GM21576 (cell line): ENCODE measurements around the gene TBC1D22A.

ENCODE experiments used
- ATAC-seq: cut with Tn5 transposase; IDR thresholded peaks from one replicate; pipeline ENCODE4 v1.9.1; 2021; ENCODE audit warnings: mild to moderate bottlenecking, moderate library complexity; ENCODE audit not compliant: unreplicated experiment

TBC1D22A gene

GRCh38 chr22:46829941-46830715, 67.7 kb downstream of the TBC1D22A start:
- no peak for ATAC-seq

- no peak for ATAC-seq
Observed at GRCh38 chr22:46830841-46831240, 68.4 kb downstream of the TBC1D22A start.

- ATAC-seq = no peak
Observed at GRCh38 chr22:46833228-46833627, 70.8 kb downstream of the TBC1D22A start.

DNA sequence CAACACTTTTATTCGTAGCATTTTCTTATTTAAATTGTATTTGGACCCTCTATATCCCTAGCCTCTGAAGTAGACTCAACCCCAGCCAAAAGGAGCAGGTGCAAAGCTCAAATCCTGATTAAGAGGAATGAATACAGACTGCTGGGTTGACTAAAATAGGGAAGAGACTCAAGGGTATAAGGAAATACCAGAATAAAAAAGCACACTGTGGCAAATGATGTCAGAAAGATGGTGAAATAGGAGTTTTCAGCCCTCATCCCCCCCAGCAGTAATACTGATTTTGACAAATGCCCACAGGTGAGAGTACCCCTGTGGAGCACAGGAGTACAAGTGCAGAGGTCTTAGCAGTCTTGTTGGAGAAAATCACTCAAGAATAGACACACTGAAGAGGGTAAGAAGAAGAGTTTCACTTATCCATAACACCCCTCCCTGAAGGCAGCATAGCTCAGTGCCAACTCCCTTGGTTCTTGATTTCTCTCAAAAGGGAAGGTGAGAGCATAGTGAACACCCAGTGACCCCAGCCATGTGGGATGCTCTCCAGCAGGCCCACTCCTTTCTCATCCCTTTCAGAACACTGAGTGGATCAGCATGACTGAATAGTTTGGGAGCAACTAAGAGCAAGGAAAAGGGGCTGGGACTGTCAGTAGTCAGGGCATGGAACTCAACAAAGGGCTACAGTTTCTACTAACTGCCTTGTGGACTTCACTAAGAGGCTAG, 71.7 kb downstream of the TBC1D22A start:
- ATAC-seq = no peak

- ATAC-seq = no peak
Observed at GRCh38 chr22:46835288-46835687, 72.8 kb downstream of the TBC1D22A start.

DNA sequence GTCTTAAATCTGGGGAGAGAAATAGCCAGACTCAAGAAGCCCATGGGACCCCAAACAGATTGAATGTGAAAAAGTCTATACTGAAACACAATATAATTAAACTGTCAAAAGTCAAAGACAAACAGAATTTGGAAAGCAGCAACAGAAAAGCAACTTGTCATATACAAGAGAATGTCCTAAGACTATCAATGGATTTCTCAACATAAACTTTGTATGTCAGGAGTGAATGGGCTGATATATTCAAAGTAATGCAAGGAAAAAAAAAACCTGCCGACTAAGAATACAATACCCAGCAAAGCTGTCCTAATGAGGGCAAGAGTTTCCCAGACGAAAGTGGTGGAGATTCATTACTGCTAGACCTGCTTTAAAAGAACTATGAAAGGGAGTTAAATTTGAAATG, 73.2 kb downstream of the TBC1D22A start:
- ATAC-seq = no peak

DNA sequence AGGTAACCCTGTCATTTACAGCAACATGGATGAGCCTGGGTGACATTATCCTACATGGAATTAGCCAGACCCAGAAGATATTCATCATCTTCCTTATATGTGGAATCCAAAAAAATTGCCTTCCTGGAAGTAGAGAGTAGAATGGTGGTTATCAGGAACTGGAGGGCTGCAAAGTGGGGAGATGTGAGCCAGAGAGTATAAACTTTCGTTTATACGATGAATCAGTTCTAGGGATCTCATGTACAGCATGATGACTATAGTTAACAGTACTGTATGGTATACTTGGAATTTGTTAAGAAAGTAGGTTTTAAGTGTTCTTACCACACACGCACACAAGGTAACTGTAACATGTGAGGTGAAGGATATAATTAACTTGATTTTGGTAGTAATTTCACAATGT, 79.1 kb downstream of the TBC1D22A start:
- ATAC-seq = no peak

DNA sequence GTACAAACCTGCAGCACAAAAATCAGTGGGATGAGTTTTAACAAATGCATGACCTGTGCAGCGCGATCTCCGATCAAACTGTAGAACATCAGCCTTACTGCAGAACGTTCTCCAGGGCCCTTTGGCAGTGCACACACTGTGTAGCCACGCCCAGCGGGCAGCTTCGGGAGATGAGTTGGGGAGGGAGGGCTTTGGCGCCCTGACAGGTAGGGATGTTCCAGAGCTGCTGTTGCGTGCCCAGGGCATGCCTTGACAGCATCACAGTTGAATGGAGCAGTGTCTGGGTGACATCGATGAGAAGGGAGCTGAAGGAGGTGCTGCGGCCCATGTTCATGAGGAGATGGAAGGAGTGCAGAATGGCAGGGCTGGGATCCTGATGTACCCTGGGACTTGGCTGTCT, 80.2 kb downstream of the TBC1D22A start:
- ATAC-seq = no peak

- no peak for ATAC-seq
Observed at GRCh38 chr22:46843821-46844255, 81.4 kb downstream of the TBC1D22A start.

- no peak for ATAC-seq
Observed at GRCh38 chr22:46844606-46845210, 82.3 kb downstream of the TBC1D22A start.

DNA sequence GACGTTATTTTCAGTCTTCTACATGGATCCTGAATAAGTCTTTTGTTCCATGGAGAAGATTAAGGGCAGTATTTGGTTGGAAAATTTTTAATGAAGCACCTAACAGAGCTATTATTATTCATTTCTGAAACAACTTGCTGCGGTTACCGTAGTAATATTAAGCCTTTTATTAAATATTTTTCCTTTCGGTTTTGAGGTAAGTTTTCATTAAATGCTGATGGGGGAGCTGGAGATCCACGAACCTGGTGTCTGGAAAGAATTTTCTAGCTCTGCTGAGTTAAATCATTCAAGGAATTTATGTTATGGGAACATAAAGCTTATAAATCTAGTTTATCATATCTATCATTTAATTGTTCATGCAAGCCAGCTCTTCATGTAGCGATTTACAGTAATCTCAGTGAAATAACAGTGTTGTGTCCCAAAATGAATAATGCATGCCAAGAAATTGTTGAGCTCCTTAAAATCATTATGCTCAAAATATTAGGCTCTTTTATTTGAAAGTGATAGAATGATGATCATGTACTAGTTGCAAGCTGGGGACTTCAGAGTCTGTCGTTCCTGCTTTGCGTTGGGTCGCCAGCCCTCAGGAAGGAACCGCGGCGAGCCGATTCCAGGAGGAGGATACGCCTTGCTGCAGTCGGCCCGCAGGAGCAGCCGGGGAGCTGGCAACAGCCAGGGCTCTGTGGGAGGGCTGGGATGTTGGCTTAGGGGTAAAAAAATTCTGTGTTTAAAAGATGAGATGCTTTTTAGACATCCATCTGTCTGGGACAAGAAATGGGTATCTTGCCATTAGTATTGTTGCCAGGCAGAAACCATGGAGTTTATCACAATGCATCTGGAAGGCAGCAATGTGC, 83.1 kb downstream of the TBC1D22A start:
- no peak for ATAC-seq

DNA sequence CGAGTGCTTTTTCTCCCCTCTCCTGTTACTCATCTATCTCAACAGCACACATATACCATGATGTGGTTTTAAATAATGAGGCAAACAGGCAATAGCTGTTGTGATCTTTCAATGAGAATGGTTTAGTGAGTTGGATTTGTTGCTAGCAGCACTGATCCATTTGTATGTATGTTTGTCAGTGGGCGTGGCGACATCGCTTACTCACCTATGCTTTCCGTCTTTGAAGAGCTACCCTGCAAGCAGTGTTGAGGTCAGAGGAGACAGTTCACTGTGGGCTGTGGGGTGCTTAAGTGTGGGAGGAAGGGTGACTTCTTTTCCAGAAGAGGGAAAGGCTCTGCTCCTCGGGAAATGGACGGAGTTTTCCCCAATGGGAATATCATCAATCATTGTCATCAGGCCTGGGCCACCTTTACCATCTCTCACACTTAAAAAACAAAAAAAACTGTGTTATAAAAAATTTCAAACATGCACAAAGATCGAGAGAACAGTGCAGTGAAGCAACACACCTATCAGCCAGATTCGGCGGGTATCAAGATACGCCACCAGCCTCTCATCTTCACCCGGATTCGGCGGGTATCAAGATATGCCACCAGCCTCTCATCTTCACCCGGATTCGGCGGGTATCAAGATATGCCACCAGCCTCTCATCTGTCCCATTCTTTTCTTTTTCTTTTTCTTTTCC, 83.8 kb downstream of the TBC1D22A start:
- ATAC-seq = no peak

GRCh38 chr22:46846832-46847355, 84.4 kb downstream of the TBC1D22A start:
- no peak for ATAC-seq

DNA sequence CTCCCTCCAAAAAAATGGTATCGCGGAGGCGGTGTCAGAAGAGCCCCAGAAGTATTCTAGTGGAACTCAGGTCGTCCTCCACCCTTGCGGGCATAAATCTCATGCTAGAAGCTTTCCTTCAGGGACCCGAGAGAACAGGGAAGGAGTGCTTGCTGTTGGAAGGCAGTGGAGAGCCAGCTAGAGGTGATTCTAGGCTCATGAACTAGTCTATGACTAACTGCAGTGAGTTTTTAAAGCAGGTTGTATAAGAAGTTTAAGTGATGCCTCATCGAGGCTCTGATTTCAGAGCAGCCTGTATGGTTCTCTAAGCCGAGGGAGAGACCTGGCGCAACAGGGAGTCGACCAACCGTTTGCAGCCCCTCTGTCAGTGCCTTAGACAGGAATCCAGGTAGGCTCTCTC, 85.7 kb downstream of the TBC1D22A start:
- no peak for ATAC-seq

DNA sequence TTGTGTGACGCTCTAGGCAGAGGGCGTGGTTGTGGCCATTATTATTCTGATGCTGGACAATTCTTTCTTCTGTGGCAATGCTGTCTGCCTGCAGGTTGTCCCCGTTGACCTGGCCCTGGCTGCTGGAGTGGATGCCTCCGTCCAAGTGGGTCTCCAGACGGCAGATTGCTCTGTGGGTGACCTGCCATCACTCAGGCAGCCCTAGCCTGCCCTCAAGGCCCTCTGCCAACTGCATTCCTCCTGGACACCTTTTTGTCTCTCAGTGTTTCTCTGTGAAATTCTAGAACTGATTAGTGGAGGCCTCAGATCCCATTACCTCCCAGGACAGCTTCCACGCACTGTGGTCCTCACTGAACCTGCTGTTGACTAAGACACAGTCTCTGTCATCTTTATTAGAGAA, 86.7 kb downstream of the TBC1D22A start:
- ATAC-seq = no peak

DNA sequence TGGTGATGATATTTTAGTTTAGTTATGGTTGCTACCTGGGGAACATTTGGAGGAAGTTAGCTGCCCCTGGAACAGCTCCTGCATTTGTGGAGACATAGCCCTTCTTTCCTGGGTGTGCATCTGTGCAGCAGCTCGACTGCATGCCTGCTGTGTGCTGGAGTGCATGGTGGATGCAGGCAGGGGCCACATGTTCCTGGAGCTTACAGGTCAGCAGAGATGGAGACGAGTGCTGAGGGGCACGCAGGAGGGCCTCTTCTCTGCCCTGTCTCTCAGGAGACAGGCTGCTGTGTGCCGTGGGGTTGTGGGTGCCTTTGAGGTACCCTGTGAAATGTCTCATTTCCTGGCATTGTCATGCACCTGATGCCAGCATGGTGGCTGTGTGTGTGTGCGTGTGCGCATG, 87.5 kb downstream of the TBC1D22A start:
- ATAC-seq = no peak

DNA sequence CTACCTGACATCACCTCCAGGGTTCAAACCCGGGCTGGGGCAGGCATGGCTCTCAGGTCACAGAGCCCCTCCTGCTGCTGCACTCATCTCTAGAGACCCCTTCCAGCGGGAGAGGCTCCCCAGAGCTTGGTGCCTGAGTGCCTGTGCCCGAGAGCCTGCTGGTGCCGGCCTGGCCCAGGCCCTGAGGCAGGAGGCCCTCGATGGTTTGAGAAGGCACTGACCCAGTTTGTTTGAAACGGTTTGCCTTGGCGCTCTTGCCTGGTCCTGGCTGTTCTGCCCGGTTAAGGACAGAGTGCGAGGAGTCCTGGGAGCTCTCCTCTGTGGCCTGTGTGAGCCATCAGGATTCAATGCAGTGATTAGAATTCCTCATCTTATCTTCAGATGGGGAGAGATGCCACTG, 88.9 kb downstream of the TBC1D22A start:
- ATAC-seq = no peak

DNA sequence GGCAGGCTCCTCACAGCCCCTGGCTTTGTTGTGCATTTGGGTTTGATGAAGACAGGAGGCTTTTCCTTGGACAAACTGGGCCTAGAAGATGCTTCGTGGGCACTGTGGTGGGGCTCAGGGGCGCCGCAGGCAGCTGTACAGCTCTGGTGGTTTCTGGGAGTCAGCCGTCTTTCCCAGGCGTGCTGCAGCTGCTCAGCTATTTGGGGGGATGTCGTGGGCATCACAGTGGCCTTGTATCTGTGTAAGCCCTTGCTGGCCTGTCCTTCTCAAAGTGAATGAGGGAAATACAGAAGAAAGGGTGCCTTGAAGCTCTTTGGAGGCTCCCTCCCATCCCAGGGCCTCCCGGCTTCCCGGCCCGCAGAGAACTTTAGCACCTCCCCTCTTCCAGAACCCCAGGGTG, 89.5 kb downstream of the TBC1D22A start:
- ATAC-seq = no peak

- no peak for ATAC-seq
Observed at GRCh38 chr22:46852771-46853170, 90.3 kb downstream of the TBC1D22A start.

GRCh38 chr22:46853191-46853590, 90.7 kb downstream of the TBC1D22A start:
- ATAC-seq = no peak
